Skeletal muscle tissue (tissue), 4 donors: ENCODE measurements around the gene MAPT. TPM values are rescaled to one million over a fixed set of nuclear protein-coding genes. Genes with fewer than 3 reads are reported as not detected.
A peak's percentile ranks its signal among the peaks of the same experiment; 100 is the strongest.

Experiments
- H3K27ac ChIP-seq: one replicate; pipeline ENCODE4 v1.7.0; 2013; ENCODE audit warnings: mild to moderate bottlenecking, low read depth, low read length, inconsistent platforms
- H3K27me3 ChIP-seq, 3 donors: one replicate each; pipeline ENCODE4 v1.7.0; 2013; ENCODE audit warnings: low read length in 3 of 3; ENCODE audit not compliant: control insufficient read depth in 3 of 3, insufficient read depth in 3 of 3
- H3K36me3 ChIP-seq, 3 donors: one replicate each; pipeline ENCODE4 v1.7.0; 2013; ENCODE audit warnings: low read length in 3 of 3; ENCODE audit not compliant: control insufficient read depth in 3 of 3, insufficient read depth in 3 of 3
- H3K4me1 ChIP-seq, 3 donors: one replicate each; pipeline ENCODE4 v1.7.0; 2013; ENCODE audit warnings: low read length in 3 of 3, mild to moderate bottlenecking in 3 of 3; ENCODE audit not compliant: control insufficient read depth in 3 of 3, insufficient read depth in 3 of 3
- H3K4me3 ChIP-seq, 3 donors: one replicate each; pipeline ENCODE4 v1.7.0; 2013; ENCODE audit warnings: low read length in 3 of 3
- H3K9ac ChIP-seq, 3 donors: one replicate each; pipeline ENCODE4 v1.7.0; 2013; ENCODE audit warnings: low read length in 3 of 3, mild to moderate bottlenecking in 3 of 3, moderate library complexity in 2 of 3, low read depth in 1 of 3
- H3K9me3 ChIP-seq, 3 donors: one replicate each; pipeline ENCODE4 v1.7.0; 2013; ENCODE audit warnings: low read length in 3 of 3; ENCODE audit not compliant: control insufficient read depth in 3 of 3
- total RNA-seq: library from RNA; depleted of rRNA; stranded (reverse); fragments of >200 nt; gene quantifications from one replicate; pipeline ENCODE4 v1.2.3, GENCODE V29; 2014
- donor health status: Osteomylitis.

The MAPT gene
- total RNA-seq, 1 donor from 2014 or later: 4.7 TPM

DNA sequence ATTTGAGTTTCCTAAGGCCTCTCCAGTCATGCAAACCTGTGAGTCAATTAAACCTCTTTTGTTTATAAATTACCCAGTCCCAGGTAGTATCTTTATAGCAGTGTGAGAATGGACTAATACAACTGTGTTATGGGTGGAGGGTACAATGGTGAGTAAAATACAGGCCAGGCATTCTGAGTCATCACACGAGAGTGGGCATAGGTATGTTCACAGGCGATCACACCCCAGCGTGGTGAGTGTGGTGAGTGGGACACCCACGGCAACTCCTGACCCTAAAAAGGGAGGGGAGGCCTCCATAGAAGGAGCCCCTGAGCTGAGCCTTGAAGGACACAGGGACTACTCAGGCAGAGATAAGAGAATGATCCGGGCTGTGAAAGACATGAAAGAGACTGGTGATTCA, 22.6 kb upstream of the MAPT start:
- H3K27me3 ChIP-seq: no peaks in the 10 kb centered on the region
- no peak overlapping the region for H3K27ac ChIP-seq
- H3K9ac ChIP-seq: no peak overlapping the region
- H3K4me3 ChIP-seq: no peak overlapping the region
- no peaks in the 10 kb centered on the region for H3K9me3 ChIP-seq
- H3K36me3 ChIP-seq: no peaks in the 10 kb centered on the region
- peaks cover 0 to 6% (median 2%) of the 10 kb centered on the region in 3 donors for H3K4me1 ChIP-seq

DNA sequence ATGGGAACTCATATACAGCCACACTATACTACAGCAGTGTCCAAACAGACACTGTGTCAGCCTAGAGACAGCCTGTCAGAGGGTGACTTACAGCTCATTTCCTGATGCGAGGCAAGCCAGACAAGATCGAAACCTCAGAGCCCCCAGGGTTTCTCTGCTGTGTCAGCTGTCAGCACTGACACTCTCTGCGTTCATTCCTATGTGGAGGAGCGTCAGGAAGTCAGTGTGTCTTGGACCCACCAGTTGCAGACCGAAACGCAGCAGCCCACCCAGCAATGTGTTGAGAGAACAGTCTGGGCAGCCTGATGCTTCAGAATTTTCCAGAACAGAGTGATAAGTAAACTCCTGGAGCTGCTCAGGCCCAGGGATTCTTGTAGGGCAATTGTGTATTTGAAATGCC, 20.6 kb upstream of the MAPT start:
- H3K36me3 ChIP-seq: no peaks in the 10 kb centered on the region
- peaks cover 0 to 2% (median 0%) of the 10 kb centered on the region in 3 donors for H3K27me3 ChIP-seq

GRCh38 chr17:45874151-45874550, 20.2 kb upstream of the MAPT start:
- Histone ChIP-seq H3K4me3 (no peak overlapping the region), H3K4me1 (peaks cover 0 to 6% (median 3%) of the 10 kb centered on the region in 3 donors), H3K27me3 (peaks cover 0 to 2% (median 0%) of the 10 kb centered on the region in 3 donors), H3K27ac (no peak overlapping the region), H3K9ac (no peak overlapping the region), H3K36me3 (no peaks in the 10 kb centered on the region), H3K9me3 (no peaks in the 10 kb centered on the region)

More for the DNA sequence above, 20.6 kb upstream of the MAPT start:
- Histone ChIP-seq H3K9me3 (no peaks in the 10 kb centered on the region), H3K4me1 (peaks cover 0 to 6% (median 3%) of the 10 kb centered on the region in 3 donors), H3K27ac (no peak overlapping the region), H3K9ac (no peak overlapping the region), H3K4me3 (no peak overlapping the region)

DNA sequence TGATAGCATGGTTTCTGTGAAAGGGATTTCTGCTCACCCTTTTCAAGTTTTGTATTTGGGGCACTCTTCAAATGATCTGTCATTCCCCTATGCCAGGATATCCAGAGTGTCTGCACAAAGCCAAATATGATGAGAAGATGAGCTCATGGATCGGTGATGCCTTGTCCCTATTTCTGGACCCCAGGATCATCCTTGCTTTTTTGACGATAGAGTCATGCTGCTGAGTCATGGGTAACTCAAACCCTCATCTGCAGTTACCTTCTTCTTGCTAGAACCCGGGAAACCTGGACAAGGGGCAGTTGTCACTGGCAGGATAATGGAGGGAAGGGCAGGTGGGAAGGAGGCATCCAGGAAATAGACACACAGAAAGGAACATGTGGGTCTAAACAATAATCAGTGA, 17.8 kb upstream of the MAPT start:
- no peak overlapping the region for H3K9ac ChIP-seq
- H3K9me3 ChIP-seq: no peaks in the 10 kb centered on the region
- peak overlapping the region; percentile 12 for H3K27ac ChIP-seq
- peaks cover 0 to 2% (median 0%) of the 10 kb centered on the region in 3 donors for H3K27me3 ChIP-seq
- H3K4me3 ChIP-seq: no peak overlapping the region
- H3K36me3 ChIP-seq: no peaks in the 10 kb centered on the region
- peaks cover 0 to 6% (median 3%) of the 10 kb centered on the region in 3 donors for H3K4me1 ChIP-seq

- peaks cover 0 to 2% (median 0%) of the 10 kb centered on the region in 3 donors for H3K27me3 ChIP-seq
- H3K4me3 ChIP-seq: no peak overlapping the region
- H3K27ac ChIP-seq: peak overlapping the region; percentile 12
- no peaks in the 10 kb centered on the region for H3K9me3 ChIP-seq
- peaks cover 3 to 6% (median 3%) of the 10 kb centered on the region in 3 donors for H3K4me1 ChIP-seq
- no peaks in the 10 kb centered on the region for H3K36me3 ChIP-seq
- no peak overlapping the region for H3K9ac ChIP-seq
Observed at GRCh38 chr17:45877467-45877866, 16.9 kb upstream of the MAPT start.

DNA sequence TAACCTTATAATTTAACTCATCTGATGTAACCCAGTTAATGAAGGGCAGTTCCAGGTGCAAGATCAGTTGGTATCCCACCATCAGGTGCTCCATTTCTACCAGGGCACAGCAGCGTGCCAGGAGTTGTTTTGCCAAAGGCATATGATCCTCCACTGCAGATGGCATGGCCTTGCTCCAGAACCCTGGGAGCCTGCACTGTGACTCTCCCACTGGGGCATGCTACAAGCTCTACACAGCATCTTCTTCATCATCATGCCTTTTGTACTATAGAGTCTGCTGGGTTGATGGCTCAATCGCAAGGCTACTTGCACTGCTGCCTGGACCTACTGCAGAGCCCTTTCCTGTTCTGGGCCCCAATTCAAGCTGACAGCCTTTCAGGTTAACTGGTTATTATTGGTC, 11.3 kb upstream of the MAPT start:
- Histone ChIP-seq H3K9me3 (no peaks in the 10 kb centered on the region), H3K4me3 (no peak overlapping the region), H3K27ac (peak overlapping the region; percentile 54), H3K27me3 (peaks cover 0 to 2% (median 0%) of the 10 kb centered on the region in 3 donors), H3K36me3 (no peaks in the 10 kb centered on the region), H3K4me1 (peaks cover 6 to 19% (median 13%) of the 10 kb centered on the region in 3 donors), H3K9ac (no peak overlapping the region)

DNA sequence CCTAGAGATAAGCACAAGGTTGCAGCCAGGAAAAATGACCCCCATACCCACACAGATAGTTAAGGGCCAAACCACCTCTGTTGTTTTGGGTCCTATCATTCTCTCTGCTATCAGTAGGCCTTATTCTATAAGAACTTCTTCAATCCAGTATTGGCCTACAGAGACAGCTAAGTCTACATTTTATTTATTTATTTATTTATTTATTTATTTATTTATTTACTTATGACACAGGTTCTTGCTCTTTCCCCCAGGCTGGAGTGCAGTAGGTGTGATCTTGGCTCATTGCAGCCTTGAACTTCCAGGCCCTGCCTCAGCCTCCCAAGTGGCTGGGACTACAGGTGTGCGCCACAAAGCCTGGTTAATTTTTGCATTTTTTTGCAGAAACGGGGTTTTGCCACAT, 7.5 kb upstream of the MAPT start:
- Histone ChIP-seq H3K9ac (no peak overlapping the region), H3K9me3 (no peaks in the 10 kb centered on the region), H3K4me3 (no peak overlapping the region), H3K4me1 (peaks cover 6 to 19% (median 13%) of the 10 kb centered on the region in 3 donors), H3K36me3 (no peaks in the 10 kb centered on the region), H3K27me3 (no peaks in the 10 kb centered on the region), H3K27ac (no peak overlapping the region)

- no peaks in the 10 kb centered on the region for H3K36me3 ChIP-seq
- no peak overlapping the region for H3K4me3 ChIP-seq
- H3K27me3 ChIP-seq: no peaks in the 10 kb centered on the region
- no peak overlapping the region for H3K27ac ChIP-seq
- no peaks in the 10 kb centered on the region for H3K9me3 ChIP-seq
- H3K9ac ChIP-seq: no peak overlapping the region
- peaks cover under 1 to 7% (median 6%) of the 10 kb centered on the region in 3 donors for H3K4me1 ChIP-seq
Observed at GRCh38 chr17:45888392-45888791, 6.0 kb upstream of the MAPT start.

- H3K4me1 ChIP-seq: peaks cover 4 to 5% (median 5%) of the 10 kb centered on the region in 3 donors
- no peak overlapping the region for H3K4me3 ChIP-seq
- no peak overlapping the region for H3K27ac ChIP-seq
- no peaks in the 10 kb centered on the region for H3K36me3 ChIP-seq
- no peaks in the 10 kb centered on the region for H3K27me3 ChIP-seq
- H3K9ac ChIP-seq: no peak overlapping the region
- no peaks in the 10 kb centered on the region for H3K9me3 ChIP-seq
Observed at GRCh38 chr17:45889579-45889978, 4.8 kb upstream of the MAPT start.

DNA sequence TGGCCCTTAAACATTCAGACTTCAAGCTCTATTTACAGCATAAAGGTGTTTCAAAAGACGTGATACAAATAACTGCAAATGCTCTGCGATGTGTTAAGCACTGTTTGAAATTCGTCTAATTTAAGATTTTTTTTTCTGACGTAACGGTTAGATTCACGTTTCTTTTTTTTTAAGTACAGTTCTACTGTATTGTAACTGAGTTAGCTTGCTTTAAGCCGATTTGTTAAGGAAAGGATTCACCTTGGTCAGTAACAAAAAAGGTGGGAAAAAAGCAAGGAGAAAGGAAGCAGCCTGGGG, 681 bp upstream of the MAPT start:
- H3K27ac ChIP-seq: peak overlapping the region; percentile 89
- peaks cover 0 to 12% (median 0%) of the 10 kb centered on the region in 3 donors for H3K27me3 ChIP-seq
- H3K9me3 ChIP-seq: no peaks in the 10 kb centered on the region
- H3K9ac ChIP-seq: peak overlapping the region; percentile 81 to 96 (median 82)
- peaks cover 14 to 29% (median 14%) of the 10 kb centered on the region in 3 donors for H3K4me1 ChIP-seq
- H3K36me3 ChIP-seq: no peaks in the 10 kb centered on the region
- H3K4me3 ChIP-seq: peak overlapping the region; percentile 73 to 91 (median 74)
